Stimulated activated CD4-positive, alpha-beta T cell treated with anti-CD3 and anti-CD28 coated beads, TNF-alpha, amount 100 ng/mL, for 4 hours (primary cell): ENCODE data around the gene MIF4GD.
"Not testable (repeated sequence)": the region's sequence is repeated elsewhere in the genome, so short reads cannot be mapped to it uniquely, and the experiment has no call there.

Experiments used
- DNase-seq, 3 experiments: peaks; one replicate each; pipeline ENCODE4 v3.0.0-alpha.2; 2020; ENCODE audit warnings: low read depth in 3 of 3

The MIF4GD gene

DNA sequence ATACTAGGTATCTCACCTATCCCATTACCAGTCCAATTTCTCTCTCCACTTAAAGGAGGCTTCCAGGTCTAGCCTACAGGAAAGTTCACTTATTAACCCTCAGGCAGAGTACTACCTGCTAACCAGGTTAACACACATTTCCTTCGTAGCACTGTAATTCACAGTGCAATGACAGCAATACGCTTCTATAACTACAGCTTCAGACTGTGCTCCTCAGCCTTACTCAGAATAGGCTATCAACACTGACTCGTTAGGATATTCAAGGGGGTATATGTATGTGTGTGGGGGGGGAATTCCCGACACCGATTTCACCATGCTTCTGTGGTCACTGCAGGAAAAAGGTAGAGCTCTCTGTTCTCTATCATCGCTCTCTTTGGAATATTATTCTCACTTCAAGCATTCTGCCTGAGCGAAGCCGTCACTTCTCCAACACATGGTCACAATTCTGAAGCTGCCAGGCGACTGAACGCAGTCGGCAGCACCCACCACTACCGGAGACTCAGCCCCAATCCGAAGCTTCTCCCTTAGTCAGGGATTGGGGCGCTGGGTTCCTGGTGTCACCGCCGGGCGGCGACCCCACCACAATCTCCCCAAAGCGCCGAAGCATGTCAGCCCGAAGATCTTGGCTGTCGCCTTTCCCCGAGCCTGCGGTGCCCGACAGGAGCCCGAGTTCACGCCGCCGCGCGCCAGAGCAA lies 10.2 kb downstream of the MIF4GD start:
- peak; percentile 37 to 48 (median 44) for DNase-seq

DNA sequence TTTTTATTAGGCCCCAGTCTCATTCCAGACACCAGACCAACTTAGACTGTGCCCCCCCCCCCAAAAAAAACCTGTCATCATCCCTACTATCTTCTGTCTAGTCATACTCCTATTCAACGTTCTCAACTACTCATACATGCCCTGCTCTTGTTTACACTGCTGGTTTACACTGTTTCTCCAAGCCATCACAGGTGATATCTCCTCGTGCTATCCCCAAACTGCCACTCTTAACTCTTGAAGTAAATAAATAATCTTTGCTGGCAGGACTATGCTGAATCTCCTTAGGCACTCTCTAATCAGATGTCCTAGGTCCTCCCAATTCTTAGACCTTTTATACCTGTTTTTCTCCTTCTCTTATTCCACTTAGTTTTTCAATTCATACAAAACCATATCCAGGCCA lies 13.8 kb downstream of the MIF4GD start:
- DNase-seq = not testable (repeated sequence)

DNA sequence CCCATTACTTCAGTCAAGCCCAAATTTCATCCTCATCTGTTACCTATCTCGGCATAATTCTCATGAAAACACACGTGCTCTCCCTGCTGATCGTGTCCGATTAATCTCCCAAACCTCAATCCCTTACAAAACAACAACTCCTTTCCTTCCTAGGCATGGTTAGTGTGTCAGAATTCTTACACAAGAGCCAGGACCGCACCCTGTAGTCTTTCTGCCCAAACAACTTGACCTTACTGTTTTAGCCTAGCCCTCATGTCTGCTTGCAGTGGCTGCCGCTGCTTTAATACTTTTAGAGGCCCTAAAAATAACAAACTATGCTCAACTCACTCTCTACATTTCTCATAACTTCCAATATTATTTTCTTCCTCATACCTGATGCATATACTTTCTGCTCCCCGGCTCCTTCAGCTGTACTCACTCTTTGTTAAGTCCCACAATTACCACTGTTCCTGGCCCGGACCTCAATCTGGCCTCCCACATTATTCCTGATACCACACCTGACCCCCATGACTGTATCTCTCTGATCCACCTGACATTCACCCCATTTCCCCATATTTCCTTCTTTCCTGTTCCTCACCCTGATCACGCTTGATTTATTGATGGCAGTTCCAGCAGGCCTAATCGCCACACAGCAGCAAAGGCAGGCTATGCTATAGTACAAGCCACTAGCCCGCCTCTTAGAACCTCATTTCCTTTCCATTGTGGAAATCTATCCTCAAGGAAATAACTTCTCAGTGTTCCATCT lies 14.9 kb downstream of the MIF4GD start:
- DNase-seq = not testable (repeated sequence)

DNA sequence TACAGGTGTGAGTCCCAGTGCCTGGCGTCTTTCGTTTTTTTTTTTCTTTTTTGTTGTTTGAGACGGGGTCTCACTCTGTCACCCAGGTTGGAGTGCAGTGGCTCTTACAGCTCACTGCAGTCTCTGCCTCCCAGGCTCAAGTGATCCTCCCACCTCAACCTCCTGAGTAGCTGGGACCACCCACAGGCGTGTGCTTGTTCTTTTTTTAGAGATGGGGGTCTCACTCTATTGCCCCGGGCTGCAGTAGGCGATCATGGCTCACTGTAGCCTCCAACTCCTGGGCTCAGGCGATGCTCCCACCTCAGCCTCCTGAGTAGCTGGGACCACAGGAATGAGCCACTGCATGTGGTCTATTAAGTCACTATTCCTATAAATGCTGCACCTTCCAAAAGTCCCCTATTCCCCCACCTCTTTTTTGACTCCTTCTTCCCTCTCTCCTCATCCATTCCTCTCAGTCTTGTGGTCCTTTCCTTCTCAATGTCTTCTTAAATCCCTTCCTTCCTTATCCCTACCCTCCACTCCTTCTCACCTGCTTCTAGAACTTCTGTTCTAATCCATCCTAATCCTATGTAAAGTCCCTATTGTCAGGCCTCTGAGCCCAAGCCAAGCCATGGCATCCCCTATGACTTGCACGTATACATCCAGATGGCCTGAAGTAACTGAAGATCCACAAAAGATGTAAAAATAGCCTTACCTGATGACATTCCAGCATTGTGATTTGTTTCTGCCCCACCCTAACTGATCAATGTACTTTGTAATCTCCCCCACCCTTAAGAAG lies 18.8 kb downstream of the MIF4GD start:
- no peak for DNase-seq

DNA sequence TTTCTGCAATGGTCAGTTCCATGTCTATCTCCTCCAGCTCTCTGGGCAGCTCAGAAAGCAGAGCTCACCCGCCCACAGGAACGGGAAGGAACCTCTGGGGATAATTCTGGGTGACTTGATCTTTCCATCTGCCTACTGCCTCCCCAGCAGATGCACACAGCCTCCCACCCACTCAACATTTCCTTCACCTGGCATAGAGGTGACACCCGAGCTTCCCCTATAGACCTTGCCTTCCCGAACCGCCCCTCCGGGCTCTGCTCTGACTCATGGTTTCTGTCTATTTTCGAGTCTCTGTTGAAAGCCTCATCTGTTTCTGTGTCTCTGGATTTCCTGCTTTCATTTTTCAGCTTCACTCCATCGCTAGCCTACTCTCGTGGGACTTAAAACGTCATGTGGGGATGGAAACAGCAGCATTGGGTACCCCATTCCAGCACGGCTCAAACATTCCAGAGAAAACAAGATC lies 21.0 kb downstream of the MIF4GD start:
- DNase-seq = peak; percentile 51 to 86 (median 76)

DNA sequence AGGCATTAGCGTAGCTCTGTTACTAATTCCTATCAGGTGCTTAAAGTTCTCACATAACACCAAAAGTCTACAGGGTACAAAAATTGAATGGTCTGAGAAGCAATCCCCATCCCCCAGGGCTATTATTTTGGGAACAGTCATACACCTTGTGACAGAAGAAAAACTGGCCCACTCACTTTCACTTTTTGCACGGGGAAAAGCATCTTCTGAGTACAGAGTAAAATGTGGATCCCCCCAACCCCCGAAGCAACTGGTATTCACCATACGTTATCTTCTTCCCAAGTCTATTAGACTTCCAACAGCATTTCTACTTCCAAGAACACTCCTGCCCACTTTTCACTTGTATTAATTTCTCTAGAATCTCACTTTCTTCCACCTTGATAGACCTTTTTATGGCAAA lies 21.5 kb downstream of the MIF4GD start:
- no peak for DNase-seq

DNA sequence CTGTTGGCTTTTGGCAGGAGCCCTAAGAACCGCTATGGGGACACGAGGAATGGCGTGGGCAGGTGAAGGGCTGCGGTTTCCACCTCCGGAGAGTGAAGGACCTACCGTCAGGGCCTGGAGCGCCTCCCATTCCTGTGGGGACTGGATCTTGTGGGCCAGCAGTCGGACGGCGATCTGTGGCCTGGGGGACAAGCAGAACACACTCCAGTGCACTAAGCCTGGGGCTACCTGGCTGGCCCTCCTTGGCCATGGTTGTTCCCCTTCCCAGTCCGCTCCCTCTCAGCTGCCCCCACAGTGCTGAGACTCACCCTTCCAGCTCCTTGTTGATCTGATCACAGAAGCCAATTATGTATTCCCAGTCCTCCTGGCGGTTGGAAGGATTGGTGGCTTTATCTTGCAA lies 24.6 kb downstream of the MIF4GD start:
- DNase-seq = no peak

DNA sequence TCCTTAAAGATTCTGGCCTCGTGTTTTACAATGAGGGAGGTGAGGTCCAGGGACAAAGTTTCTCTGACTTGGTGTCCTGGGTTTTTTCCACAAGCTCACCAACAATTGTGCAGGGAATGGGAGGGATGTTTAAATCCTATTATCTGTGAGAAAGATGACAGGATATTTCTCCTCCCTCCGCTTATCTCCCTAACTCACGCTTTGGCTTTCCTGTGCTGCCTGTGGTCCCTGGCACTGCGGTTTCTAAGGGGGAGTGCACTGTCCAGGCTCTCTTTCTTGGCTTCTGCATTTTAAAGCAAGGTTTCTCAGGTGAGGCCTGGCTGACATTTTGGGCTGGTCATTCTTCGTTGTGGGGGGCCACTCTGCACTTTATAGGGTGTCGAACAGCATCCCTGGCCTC lies 26.0 kb downstream of the MIF4GD start:
- DNase-seq = no peak

DNA sequence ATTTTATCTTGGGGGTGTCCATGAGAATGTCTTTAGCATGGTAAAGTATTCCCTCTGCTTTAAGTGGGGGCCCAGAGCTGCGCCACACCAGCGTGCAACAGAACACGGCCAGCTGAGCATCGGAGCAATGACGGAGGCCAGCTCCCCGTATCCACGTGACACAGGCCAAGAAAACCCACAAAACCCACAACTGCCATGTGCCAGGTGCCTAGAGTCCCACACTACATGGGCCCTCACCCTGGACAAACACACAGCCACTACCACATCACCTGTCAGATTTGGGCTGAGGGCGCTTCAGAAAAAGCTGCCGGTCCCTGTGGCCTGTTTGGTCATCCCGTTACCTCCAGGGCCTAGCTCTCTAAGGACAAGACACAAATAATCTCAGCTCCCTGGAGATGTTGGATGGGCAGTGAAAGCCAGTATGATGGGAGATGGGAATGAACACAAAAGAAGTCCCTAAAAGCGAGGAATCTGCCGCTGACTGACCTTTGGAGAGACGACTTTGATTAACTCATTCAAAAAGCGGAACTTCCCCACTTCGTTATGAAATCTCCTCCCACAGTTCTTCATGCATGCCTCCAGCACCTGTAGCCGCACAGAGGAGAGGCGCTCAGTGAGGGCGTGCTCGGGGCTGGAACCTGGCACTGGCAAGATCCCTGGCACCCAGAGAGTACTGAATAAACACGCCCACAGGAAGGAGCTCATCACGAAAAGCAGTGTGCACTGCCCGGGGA lies 26.7 kb downstream of the MIF4GD start:
- no peak for DNase-seq

DNA sequence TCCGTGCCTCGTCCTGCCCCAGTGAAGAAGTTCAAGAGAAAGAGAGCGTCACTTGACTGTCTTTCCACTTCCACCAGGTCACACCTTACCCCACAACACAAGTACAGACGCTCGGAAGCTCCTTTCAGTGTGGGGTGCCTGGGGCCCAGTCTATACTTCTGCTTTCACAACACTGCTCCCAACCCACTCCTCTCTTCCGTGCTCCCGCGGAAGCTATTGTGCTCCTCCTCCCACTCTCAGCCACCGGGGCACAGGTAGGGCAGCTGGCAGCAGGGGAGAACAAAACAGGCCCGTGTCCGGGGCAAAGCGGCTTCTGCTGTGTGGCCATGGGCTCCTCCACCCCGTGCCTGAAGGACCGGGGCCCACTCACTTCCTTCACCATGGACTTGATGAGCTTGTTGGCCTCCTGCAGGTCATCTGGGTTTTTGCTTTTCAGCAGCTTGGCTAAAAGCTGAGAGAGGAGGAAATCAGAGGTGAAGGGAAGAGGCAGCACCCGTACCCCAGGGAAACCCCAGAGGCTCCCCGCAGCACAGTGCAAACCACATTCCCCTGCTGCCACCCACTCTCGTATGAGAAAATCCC lies 28.5 kb downstream of the MIF4GD start:
- DNase-seq = no peak

DNA sequence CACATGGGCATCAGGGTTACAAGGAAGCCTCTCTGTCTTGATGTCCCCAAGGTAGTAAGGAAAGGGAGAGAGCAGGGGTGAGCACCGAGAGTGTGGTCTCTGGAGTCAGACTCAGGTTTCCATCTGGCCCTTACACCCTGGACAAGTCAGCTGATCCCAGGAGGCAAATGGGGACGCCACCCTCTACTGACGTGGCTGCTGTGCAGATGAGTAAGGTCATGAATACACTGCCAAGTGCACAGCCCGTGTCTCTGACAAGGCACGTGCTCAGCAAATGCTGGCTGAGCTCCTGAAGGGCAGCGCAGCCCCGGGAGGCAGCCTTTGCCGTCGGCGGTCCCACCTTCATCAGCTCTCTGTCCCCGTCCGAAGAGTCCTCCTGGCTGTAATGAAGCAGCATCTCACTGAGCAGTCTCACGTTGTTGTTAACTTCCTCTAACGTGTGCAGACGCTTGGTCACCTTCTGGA lies 29.0 kb downstream of the MIF4GD start:
- no peak for DNase-seq

DNA sequence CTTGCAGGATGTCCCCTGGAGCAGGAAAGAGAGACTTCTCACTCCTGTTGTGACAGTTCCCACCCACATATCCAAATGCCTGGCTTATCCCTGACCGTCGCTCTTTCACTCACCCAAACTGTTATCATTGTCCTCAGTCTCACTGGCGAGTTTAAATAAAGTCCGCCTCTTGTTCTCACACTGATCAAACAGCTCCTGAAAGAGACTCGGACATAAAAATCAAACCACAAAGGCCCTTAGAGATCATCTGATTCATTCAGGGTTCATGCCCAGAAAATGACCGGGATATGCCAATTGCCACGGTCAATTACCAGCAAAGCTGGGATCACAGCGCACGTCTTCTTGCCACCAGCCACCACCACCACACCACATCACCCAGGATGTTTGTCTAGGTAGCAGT lies 29.5 kb downstream of the MIF4GD start:
- DNase-seq = no peak

DNA sequence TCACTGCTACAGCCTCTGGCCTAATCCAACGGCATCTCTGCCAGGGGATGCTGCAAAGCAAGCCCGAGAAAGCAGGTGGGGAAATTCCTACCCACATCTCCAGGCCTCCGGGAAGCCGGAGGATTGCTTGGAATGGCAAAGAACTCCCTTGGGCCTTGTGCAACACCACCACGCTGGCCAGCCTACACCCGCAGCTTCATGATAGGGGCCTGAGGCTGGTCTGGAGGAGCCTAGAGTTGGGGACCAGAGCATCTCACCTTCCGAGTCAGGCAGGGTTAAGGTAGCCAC lies 29.9 kb downstream of the MIF4GD start:
- no peak for DNase-seq

DNA sequence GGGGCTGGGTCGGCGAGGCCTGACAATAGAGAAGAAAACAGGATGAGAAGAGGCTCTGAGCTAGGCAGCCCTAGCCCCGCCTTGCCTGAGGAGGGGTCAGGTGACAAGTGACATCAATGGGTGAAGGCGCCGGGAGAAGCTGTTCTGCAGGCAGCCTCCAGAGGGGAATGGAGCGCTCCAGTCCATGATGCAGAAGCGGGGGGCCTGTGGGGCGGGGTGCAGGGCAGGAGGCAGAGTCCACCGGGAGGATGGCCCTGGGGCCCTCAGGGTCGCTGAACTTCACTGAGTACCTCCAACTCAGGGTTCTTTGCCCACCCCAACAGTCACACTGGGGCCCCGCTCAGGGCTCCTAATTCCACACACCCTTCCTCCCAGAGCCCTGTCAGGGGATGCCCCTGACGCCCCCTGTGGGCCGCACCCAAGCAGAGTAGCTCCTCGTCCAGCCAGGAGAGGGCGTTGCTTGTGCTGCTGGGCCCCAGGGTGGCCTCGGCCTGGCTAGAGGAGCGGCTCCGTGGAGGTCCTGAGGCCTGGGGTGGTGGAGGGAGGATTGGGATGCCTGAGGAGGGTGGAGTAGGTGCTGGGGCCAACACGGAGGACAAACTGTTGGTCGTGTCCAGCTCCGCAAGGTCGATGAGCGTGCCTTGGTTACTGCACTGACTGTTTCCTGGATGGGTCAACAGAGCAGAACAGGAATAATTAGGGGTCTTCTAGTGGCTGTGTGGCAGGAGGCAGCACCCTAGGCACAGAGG lies 30.5 kb downstream of the MIF4GD start:
- DNase-seq = peak in 2 of 3 experiments; percentile 29 to 31

DNA sequence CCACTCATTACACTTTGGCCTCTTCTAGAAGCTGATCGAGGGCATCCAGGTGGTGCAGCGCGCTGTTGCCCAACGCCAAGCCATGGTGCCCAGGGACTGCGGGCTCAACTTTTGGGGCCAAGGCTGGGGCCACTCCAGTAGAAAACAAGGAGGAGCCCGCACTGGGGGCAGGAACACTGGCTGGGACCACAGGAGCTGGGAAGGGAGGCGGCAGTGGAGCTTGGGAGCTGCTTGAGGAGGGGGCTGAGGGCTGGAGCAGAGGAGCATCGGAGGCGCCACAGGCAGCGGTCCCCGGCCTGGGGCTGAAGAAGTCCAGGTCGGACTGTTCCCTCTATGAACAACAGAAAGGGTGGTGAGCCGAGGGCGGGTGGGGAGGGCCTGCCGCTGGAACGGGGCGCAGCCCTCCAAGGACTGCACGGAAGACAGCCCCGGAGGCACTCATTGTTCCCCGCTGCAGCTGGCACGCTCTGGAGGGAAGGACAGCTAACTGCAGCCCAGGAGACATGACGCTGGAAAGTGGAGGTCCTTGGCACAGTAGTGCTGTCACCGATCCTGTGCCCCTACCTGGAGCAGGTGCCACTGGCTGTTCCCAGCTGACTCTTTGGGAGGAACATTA lies 31.1 kb downstream of the MIF4GD start:
- DNase-seq = no peak

DNA sequence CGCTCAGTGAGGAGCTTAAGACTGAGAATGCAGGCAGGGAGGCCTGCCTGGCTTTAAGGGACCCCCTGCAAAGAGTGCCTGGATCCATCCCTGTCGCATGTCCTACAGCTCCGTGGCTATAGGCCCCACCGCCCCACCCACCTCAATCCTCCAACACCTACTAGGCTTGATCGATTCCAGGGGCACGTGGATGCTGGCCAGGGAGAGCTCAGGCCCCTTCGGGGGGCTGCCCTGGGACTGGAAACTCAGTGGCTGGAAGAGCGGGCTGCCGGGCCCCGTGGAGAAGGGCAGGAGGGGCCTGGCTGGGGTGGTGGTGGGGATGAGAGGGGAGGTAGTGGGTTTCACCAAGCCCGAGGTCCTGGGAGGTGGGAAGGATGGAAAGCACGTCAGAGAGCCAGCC lies 31.8 kb downstream of the MIF4GD start:
- no peak for DNase-seq

DNA sequence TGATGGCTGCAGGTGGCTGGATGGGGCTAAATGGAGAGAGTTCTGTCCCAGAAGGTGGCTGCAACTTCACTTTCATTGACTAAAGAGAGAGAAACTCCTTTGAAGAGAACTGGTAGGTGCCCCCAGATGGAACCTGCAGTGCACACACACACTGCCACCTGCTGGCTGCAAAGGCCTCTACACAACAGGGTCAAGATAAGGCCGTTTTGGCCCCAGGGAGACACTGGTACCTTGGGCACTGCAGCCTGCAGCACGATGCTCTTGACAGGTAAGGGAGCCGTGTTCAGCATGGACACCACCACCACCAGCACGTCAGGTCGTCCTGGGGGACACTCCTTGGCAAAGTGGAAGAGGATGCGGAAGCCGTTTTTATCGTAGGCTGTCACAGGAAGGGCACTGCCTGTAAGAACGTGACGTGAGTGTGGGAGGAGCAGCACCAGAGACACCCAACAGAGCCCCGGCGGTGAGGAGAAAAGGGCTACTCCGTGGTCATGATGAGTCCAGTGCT lies 32.3 kb downstream of the MIF4GD start:
- peak in 2 of 3 experiments; percentile 27 to 51 for DNase-seq

DNA sequence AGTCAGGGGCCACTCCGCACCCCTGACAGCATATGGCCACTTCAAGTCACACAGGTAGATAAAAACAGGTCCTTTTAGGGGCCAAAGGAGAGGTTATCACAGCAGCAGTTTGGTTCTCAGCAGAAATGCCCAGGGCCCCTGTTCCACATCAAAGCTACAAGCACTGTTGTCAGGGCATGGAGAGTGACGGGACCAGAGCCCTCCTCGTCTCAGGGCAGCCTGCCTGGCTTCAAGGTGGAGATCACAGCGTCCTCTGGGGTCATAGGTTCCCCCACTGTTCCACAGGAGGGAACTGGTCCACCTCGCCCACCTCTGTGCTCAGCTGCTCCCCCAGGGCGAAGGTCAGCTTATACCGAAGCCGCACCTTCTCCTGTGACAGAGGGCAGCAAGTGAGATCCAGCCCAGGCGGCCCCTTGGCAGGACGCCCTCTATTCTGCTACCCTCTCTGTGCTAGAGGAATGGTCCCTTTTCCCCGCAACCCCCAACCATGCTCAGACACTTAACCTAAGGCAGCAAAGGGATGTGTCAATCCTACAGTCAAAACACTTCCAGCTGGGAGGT lies 32.9 kb downstream of the MIF4GD start:
- DNase-seq = no peak

DNA sequence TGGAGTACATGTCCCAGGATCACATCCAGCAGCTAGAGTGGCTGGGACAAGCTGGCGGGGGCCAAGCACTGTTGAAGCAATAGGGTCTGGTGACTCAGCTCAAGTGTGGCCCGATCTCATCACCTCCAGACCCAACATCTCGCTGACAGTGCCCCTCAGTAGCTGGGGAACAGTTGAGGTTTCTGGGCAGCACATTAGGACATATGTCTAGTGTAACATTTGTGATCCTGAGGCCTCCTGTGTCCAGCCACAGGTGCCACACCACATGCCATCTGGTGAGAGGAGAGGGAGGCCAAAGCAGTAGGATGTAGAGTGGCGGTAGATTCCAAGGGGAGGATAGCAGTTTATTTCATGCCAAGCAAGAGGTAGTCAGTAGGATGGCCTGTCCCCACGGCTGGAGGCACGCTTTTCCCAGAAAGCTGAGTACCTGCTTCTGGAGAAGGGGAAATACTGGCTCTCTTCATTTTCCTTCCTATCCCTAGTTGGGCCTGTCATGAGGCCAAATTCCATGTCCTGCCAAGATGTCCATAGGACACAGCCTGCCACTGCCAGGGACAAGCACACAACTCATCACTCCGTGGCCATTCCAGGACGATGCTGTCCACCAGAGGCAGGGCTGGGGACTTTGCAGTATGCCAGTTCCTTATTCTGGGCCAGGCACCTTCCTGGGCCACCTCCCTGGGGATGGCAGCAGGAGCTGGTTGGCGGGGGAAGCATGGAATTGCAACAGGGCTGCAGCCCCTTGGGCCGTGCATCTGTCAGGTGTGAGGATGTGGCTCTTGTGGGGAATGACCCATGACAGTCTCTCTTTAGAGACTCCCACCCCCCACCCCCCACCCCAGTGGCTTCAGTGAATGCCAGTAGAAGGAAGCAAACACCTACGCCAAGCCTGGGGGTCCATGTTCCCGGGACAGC lies 33.7 kb downstream of the MIF4GD start:
- no peak for DNase-seq
